Measurements from ENCODE around the gene ZBTB46. TPM values are rescaled to one million over a fixed set of nuclear protein-coding genes. Genes with fewer than 3 reads are reported as not detected.

Gene ZBTB46
- total RNA-seq, 2 donors from 2014 or later, result 9.3 to 9.9 TPM

DNA sequence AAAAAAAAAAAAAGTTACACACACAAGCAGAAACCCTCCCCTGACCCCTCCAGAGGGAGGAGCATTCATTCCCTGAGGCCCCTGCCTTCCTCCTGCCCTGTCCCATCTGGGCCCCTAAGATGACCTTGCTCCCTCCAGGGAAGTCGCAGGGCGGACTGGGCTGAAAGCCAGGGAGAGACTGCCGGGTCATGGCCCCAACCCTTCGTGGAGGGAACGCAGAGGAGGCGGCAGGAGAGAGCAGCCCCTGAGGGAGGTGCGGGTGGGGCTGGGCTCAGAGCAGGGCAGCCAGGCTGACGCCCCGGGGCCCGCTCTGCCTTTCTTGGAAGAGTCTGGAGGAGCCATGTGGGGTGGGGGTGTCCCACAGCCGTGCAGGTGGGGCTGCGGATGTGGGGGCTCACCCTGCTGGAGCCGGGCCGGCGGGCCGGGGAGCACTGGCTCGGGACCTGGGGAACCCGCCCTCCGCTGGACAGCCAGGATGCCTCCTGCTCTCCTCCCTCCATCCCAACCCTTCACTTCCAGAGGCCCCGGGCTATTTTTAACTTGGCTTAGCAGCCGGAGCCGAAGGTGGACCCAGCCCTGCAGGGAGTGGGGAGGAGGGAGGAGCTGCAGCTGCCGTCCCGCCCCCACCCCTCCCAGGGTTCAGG is 15.2 kb upstream of the ZBTB46 start:
- no peak overlapping the region for H3K4me3 ChIP-seq

DNA sequence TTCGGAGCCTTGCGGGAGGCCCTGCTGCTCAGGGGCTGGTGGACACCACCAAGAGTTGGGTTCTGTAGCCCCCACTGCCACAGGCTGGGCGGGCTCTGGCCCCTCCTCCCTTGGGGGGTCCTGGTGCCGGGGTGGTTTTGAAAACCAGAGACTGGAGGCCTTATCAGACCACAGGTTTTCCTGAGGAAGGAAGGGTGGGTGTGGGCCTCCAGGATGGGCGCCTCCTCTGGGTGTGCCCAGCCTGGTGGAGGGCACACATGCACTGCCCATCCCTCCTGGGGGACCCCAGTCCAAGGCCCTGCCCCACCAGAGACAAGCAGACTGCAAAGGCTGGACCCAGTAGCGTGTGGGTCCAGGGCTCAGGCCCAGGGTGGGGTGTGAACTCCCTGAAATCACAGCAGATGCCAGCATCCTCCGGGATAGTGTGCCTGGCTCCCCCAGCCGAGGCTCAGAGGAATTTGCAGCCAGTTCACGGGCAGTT is 13.5 kb upstream of the ZBTB46 start:
- no peaks in the 10 kb centered on the region for H3K9me3 ChIP-seq
- DNase-seq (ENCODE audit: low spot score) (no peak), ATAC-seq (ENCODE audit: insufficient number of reproducible peaks, low FRiP score, low read depth) (no peak)
- peaks cover 3% of the 10 kb centered on the region for H3K27me3 ChIP-seq (replicated peaks; ENCODE audit: insufficient read depth)
- TF ChIP-seq, protein P1, sequence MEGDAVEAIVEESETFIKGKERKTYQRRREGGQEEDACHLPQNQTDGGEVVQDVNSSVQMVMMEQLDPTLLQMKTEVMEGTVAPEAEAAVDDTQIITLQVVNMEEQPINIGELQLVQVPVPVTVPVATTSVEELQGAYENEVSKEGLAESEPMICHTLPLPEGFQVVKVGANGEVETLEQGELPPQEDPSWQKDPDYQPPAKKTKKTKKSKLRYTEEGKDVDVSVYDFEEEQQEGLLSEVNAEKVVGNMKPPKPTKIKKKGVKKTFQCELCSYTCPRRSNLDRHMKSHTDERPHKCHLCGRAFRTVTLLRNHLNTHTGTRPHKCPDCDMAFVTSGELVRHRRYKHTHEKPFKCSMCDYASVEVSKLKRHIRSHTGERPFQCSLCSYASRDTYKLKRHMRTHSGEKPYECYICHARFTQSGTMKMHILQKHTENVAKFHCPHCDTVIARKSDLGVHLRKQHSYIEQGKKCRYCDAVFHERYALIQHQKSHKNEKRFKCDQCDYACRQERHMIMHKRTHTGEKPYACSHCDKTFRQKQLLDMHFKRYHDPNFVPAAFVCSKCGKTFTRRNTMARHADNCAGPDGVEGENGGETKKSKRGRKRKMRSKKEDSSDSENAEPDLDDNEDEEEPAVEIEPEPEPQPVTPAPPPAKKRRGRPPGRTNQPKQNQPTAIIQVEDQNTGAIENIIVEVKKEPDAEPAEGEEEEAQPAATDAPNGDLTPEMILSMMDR (IDR thresholded peaks at IDR 0.05), result no peak
- no peaks in the 10 kb centered on the region for H3K36me3 ChIP-seq
- H3K4me1 ChIP-seq (ENCODE audit: control insufficient read depth in 1 of 2, low read depth in 2 of 2), result peaks cover 5 to 12% of the 10 kb centered on the region in 2 donors
- H3K27ac ChIP-seq, result no peak overlapping the region
- no peak overlapping the region for H3K4me3 ChIP-seq

More for the DNA sequence above, 15.2 kb upstream of the ZBTB46 start:
- TF ChIP-seq, protein P1 (IDR thresholded peaks at IDR 0.05), result no peak
- Histone ChIP-seq H3K27me3 (replicated peaks; ENCODE audit: insufficient read depth) (peaks cover 3% of the 10 kb centered on the region), H3K9me3 (no peaks in the 10 kb centered on the region), H3K36me3 (no peaks in the 10 kb centered on the region), H3K27ac (no peak overlapping the region), H3K4me1 (ENCODE audit: control insufficient read depth in 1 of 2, low read depth in 2 of 2) (peaks cover 5 to 12% of the 10 kb centered on the region in 2 donors)
- ATAC-seq (ENCODE audit: insufficient number of reproducible peaks, low FRiP score, low read depth) (no peak), DNase-seq (ENCODE audit: low spot score) (no peak)

DNA sequence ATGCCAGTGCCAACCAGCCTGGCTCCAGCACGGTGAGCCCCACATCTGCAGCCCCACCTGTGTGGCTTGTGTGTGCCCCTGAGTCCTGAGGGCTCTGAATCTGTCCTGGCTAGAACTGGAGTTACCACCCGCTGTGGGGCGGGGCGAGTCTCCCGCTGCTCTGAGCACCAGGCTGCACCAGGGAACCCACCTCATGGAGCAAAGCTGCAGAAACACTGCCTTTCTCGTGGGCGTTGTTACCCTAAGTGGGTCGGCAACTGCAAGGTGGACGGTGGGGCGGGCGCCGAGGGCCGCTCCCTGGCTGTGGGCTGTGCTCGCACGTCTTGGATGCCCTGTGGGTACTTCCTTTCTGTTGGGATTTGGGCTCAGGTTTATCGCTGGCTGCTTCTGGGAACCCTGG is 12.7 kb upstream of the ZBTB46 start:
- Histone ChIP-seq H3K36me3 (no peaks in the 10 kb centered on the region), H3K9me3 (no peaks in the 10 kb centered on the region), H3K27ac (no peak overlapping the region), H3K4me1 (ENCODE audit: control insufficient read depth in 1 of 2, low read depth in 2 of 2) (peaks cover 5 to 12% of the 10 kb centered on the region in 2 donors), H3K27me3 (replicated peaks; ENCODE audit: insufficient read depth) (peaks cover 3% of the 10 kb centered on the region), H3K4me3 (no peak overlapping the region)
- TF ChIP-seq, protein P1 (IDR thresholded peaks at IDR 0.05), result no peak
- DNase-seq (ENCODE audit: low spot score) (no peak), ATAC-seq (ENCODE audit: insufficient number of reproducible peaks, low FRiP score, low read depth) (no peak)

DNA sequence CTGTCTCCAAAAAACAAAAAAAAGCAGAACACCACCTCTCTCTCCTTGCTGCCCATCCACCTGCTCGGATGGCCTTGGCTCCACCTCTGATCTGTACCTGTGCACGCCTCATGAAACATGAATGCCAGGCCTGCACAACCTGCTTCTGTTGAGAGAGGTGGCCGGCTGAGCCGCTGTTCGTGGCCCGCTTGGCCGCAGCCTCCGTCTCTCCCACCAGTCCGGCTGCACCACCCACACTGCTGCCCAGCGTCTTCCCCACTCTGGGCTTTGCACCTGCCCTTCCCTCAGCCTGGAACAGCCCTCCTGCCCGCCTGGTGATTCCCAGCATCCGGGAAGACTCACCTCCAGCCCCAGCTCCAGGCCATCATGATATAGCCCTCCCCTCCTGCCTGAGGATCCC is 12.2 kb upstream of the ZBTB46 start:
- H3K36me3 ChIP-seq, result no peaks in the 10 kb centered on the region
- H3K27ac ChIP-seq, result no peak overlapping the region
- peaks cover 3% of the 10 kb centered on the region for H3K27me3 ChIP-seq (replicated peaks; ENCODE audit: insufficient read depth)
- H3K4me1 ChIP-seq (ENCODE audit: control insufficient read depth in 1 of 2, low read depth in 2 of 2), result peaks cover 5 to 12% of the 10 kb centered on the region in 2 donors
- TF ChIP-seq, protein P1 (IDR thresholded peaks at IDR 0.05), result no peak
- ATAC-seq (ENCODE audit: insufficient number of reproducible peaks, low FRiP score, low read depth), result no peak
- DNase-seq (ENCODE audit: low spot score), result no peak
- no peaks in the 10 kb centered on the region for H3K9me3 ChIP-seq
- H3K4me3 ChIP-seq, result no peak overlapping the region

DNA sequence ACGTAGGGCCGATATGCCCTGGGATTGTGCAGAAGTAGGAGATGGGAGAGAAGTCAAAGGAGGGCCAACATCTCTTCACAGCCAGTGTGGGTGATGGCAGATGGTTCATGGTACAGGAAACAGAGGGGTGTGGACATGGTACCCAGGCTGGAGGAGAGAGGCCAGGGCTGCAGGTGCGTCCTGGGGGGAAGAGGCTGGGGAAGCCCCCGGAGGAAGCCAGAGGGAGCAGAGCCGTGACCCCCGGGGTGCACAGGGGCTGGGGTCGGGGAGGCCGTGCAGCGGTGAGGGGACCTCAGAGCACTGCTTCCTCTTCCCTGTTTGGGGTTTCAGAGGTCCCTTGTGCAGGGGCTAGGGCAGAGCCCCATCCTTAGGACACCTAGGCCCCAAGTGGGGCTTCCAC is 11.2 kb upstream of the ZBTB46 start:
- H3K27me3 ChIP-seq (replicated peaks; ENCODE audit: insufficient read depth), result peaks cover 3% of the 10 kb centered on the region
- TF ChIP-seq, protein P1 (IDR thresholded peaks at IDR 0.05), result no peak
- no peaks in the 10 kb centered on the region for H3K36me3 ChIP-seq
- no peak overlapping the region for H3K27ac ChIP-seq
- no peaks in the 10 kb centered on the region for H3K9me3 ChIP-seq
- no peak for ATAC-seq (ENCODE audit: insufficient number of reproducible peaks, low FRiP score, low read depth)
- no peak for DNase-seq (ENCODE audit: low spot score)
- peaks cover 5 to 12% of the 10 kb centered on the region in 2 donors for H3K4me1 ChIP-seq (ENCODE audit: control insufficient read depth in 1 of 2, low read depth in 2 of 2)
- H3K4me3 ChIP-seq, result no peak overlapping the region
